Heart left ventricle (tissue), 16 donors: ENCODE data around the gene TRIM14. TPM values are rescaled to one million over a fixed set of nuclear protein-coding genes. Genes with fewer than 3 reads are reported as not detected.

Experiments used
- ATAC-seq, 4 donors: fragments of 200-7000 bp; cut with Tn5 transposase; one replicate each; pipeline ENCODE4 v1.9.1; 2020 to 2022; ENCODE audit warnings: moderate library complexity in 4 of 4, mild to moderate bottlenecking in 3 of 4, moderate number of reproducible peaks in 1 of 4
- DNase-seq, 5 donors: peaks; one replicate each; pipeline ENCODE4 v3.0.0-alpha.2; 2020
- H3K27ac ChIP-seq, 12 donors: fragments of 200-600 bp; sonication (generic) in 4 of 12; one replicate each; pipeline versions ENCODE4 v1.5.0 to v1.8.0; 2016 to 2022; ENCODE audit warnings: mild to moderate bottlenecking in 2 of 12
- H3K27me3 ChIP-seq, 9 donors: fragments of 200-600 bp; sonication (generic) in 2 of 9; one replicate each; pipeline versions ENCODE4 v1.5.1 to v1.8.0; 2016 to 2022; ENCODE audit warnings: mild to moderate bottlenecking in 3 of 9
- H3K36me3 ChIP-seq, 9 donors: fragments of 200-600 bp; sonication (generic) in 2 of 9; one replicate each; pipeline versions ENCODE4 v1.5.0 to v1.8.0; 2018 to 2022; ENCODE audit warnings: mild to moderate bottlenecking in 2 of 9
- H3K4me1 ChIP-seq, 12 donors: fragments of 200-600 bp; sonication (generic) in 4 of 12; one replicate each; pipeline versions ENCODE4 v1.5.0 to v1.8.0; 2016 to 2022; ENCODE audit warnings: mild to moderate bottlenecking in 3 of 12
- H3K4me3 ChIP-seq, 12 donors: fragments of 200-600 bp; sonication (generic) in 4 of 12; one replicate each; pipeline versions ENCODE4 v1.5.0 to v1.8.0; 2017 to 2022; ENCODE audit warnings: mild to moderate bottlenecking in 9 of 12, moderate library complexity in 4 of 12
- H3K9me3 ChIP-seq, 12 donors: fragments of 200-600 bp; sonication (generic) in 4 of 12; one replicate each; pipeline versions ENCODE4 v1.5.0 to v1.8.0; 2016 to 2022; ENCODE audit warnings: mild to moderate bottlenecking in 1 of 12
- POLR2A ChIP-seq, 2 donors: fragments of 450-650 bp; IDR thresholded peaks; one replicate each; pipeline ENCODE4 v1.6.1; 2017; ENCODE audit warnings: antibody characterized with exemption in 2 of 2, mild to moderate bottlenecking in 2 of 2, moderate library complexity in 2 of 2
- WGBS, 4 donors: extraction: QIAGEN DNeasy Blood & Tissue Kit in 2 of 4; methylation state at CpG; one replicate each; pipeline versions ENCODE4 v1.1.5 to v1.1.7; 2013 to 2018; 5-methylcytosine and 5-hydroxymethylcytosine counted together
- intact Hi-C, 10 donors: fragments of 100-400 bp; cut with DNase I; formaldehyde crosslinking; loops; one replicate each; pipeline versions ENCODE4 v1.11.1 to v1.14.2; 2022
- polyA plus RNA-seq, 2 donors: library from polyadenylated mRNA; stranded (reverse); fragments of 200-250 nt; gene quantifications; one replicate each; pipeline ENCODE4 v1.2.3, GENCODE V29; 2013
- total RNA-seq, 9 donors: library from RNA; depleted of rRNA in 2 of 9; stranded (reverse); fragments of >200 nt in 2 of 9; fragmentation: NEBNext Ultra II Directional in 3 of 9; extraction: Animal tissue kit (Norgen Biotek cat#: 25700) in 3 of 9; gene quantifications; one replicate each; pipeline versions ENCODE4 v1.1.0 to v1.2.4, GENCODE V29; 2016 to 2023
- TF ChIP-seq, protein P1 (sequence below), 12 donors: fragments of 200-600 bp; sonication (generic) in 4 of 12; IDR thresholded peaks; one replicate each; pipeline versions ENCODE4 v1.5.0 to v1.8.0; 2018 to 2022; ENCODE audit warnings: antibody characterized with exemption in 12 of 12, mild to moderate bottlenecking in 5 of 12
- donor health status: ischemic (EF 13 %, LVEDD 7.1; RV severe dilation, severe dysfunction).
- donor health status: healthy with polysubstance abuse.
- donor health status: DM: no; HTN: yes; CAD: no.
- donor health status: DM: no; HTN: no; CAD: no.
- donor health status: ischemic (EF 25% LVEDD 6.9; RV normal size, moderate dysfunction).
- donor health status: ischemic (EF 25% LVEDD 5.7; RV mildly dilated, moderate dysfunction).
- donor health status: healthy.
- donor health status: DM: yes; HTN: yes; CAD: no.
- donor health status: ischemic (EF 35%, LVEDD 5.7; RV mildly dilated, moderate dysfunction).
- donor health status: nonischemic (EF 11% LVEDD 7.7; RV severe dilation, severe dysfunction).
- donor health status: DM: yes; HTN: yes; CAD: no.
- donor health status: PGD.
- donor health status: ischemic (EF 29% LVEDD 5.4; RV normal size, mild dysfunction).
- donor health status: nonischemic (EF 23%, LVEDD 6.1; RV moderate dilation, normal function).

The TRIM14 gene
- total and polyA plus RNA-seq, 11 donors, result 0.89 to 20.8 (median 1.9) TPM

- Histone ChIP-seq H3K36me3 (no peaks in the 10 kb centered on the region), H3K9me3 (no peaks in the 10 kb centered on the region), H3K4me3 (no peak overlapping the region), H3K27me3 (peaks cover 0 to 2% (median 0%) of the 10 kb centered on the region in 9 donors), H3K4me1 (no peaks in the 10 kb centered on the region), H3K27ac (no peak overlapping the region)
- WGBS, 4 donors, result 92 to 96% (median 93%) methylated on average over 4 to 8 of the region's 8 CpGs
- intact Hi-C loops, result no loop called here
- TF ChIP-seq, protein P1, sequence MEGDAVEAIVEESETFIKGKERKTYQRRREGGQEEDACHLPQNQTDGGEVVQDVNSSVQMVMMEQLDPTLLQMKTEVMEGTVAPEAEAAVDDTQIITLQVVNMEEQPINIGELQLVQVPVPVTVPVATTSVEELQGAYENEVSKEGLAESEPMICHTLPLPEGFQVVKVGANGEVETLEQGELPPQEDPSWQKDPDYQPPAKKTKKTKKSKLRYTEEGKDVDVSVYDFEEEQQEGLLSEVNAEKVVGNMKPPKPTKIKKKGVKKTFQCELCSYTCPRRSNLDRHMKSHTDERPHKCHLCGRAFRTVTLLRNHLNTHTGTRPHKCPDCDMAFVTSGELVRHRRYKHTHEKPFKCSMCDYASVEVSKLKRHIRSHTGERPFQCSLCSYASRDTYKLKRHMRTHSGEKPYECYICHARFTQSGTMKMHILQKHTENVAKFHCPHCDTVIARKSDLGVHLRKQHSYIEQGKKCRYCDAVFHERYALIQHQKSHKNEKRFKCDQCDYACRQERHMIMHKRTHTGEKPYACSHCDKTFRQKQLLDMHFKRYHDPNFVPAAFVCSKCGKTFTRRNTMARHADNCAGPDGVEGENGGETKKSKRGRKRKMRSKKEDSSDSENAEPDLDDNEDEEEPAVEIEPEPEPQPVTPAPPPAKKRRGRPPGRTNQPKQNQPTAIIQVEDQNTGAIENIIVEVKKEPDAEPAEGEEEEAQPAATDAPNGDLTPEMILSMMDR (IDR thresholded peaks at IDR 0.05), result no peak
- TF ChIP-seq POLR2A (IDR thresholded peaks at IDR 0.05), result no peak
- DNase-seq (no peak), ATAC-seq (no peak)
Measured at GRCh38 chr9:98142925-98143481, 24.0 kb upstream of the TRIM14 start.

- WGBS, 4 donors, result 80 to 88% (median 86%) methylated on average over 11 to 13 of the region's 13 CpGs
- H3K4me1 ChIP-seq, result no peaks in the 10 kb centered on the region
- H3K4me3 ChIP-seq, result no peak overlapping the region
- peak in 2 of 4 donors; percentile 38 to 49 for ATAC-seq
- H3K9me3 ChIP-seq, result no peaks in the 10 kb centered on the region
- H3K27me3 ChIP-seq, result peaks cover 0 to 2% (median 0%) of the 10 kb centered on the region in 9 donors
- no peak for DNase-seq
- intact Hi-C loops, result no loop called here
- TF ChIP-seq, protein P1 (IDR thresholded peaks at IDR 0.05), result no peak
- TF ChIP-seq POLR2A (IDR thresholded peaks at IDR 0.05), result no peak
- no peaks in the 10 kb centered on the region for H3K36me3 ChIP-seq
- H3K27ac ChIP-seq, result no peak overlapping the region
Measured at GRCh38 chr9:98142182-98142907, 23.3 kb upstream of the TRIM14 start.

DNA sequence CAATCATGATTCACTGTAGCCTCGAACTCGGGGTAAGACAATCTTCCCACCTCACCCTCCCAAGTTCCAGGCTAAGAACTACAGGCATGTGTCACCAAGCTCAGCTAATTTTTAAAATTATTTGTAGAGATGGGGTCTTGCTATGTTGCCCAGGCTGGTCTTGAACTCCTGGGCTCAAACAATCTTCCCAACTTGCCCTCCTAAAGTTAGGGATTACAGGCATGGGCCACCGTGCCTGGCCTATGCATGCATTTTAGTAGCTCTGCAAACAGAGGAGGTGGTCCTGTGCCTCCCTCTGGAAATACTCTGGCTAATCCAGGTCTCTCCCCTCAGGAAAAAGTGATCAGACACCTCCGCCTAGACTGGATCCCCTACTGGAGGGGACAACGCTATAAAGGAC, 21.5 kb upstream of the TRIM14 start:
- intact Hi-C loops, result no loop called here
- ATAC-seq (no peak), DNase-seq (no peak)
- no peak overlapping the region for H3K4me3 ChIP-seq
- H3K4me1 ChIP-seq, result no peaks in the 10 kb centered on the region
- H3K9me3 ChIP-seq, result no peaks in the 10 kb centered on the region
- TF ChIP-seq, protein P1 (IDR thresholded peaks at IDR 0.05), result no peak
- TF ChIP-seq POLR2A (IDR thresholded peaks at IDR 0.05), result no peak
- H3K27me3 ChIP-seq, result peaks cover 0 to 2% (median 0%) of the 10 kb centered on the region in 9 donors
- 83 to 89% (median 86%) methylated on average over 5 of the region's 5 CpGs for WGBS, 4 donors
- no peak overlapping the region for H3K27ac ChIP-seq
- no peaks in the 10 kb centered on the region for H3K36me3 ChIP-seq

DNA sequence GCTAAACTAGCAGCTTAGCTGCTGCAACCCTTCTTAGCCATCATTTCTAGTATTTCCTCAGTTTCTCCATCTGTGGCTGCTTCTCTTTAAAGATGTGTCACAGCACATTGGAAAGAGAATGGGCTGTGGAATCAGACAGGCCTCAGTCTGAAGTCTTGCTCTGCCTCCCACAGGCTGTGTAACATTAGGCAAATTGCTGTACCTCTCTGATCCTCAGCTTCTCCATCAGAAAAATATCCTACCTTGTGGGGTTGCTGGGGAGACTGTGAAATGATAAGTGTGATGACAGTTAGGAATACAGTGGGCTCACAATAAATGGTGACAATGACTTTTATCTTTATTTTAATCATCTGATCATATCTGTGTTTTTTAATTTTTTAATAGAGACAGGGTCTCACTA, 17.5 kb upstream of the TRIM14 start:
- Histone ChIP-seq H3K27me3 (peaks cover 0 to 2% (median 0%) of the 10 kb centered on the region in 9 donors), H3K9me3 (no peaks in the 10 kb centered on the region), H3K4me1 (no peaks in the 10 kb centered on the region), H3K36me3 (peaks cover 0 to 11% (median 0%) of the 10 kb centered on the region in 9 donors), H3K4me3 (no peak overlapping the region), H3K27ac (no peak overlapping the region)
- TF ChIP-seq, protein P1 (IDR thresholded peaks at IDR 0.05), result no peak
- no peak for TF ChIP-seq POLR2A (IDR thresholded peaks at IDR 0.05)
- intact Hi-C loops, result no loop called here
- no peak for DNase-seq
- no peak for ATAC-seq
